GM15510 (cell line): ENCODE results near the gene PPP3CB.

Source experiments
- POLR2A ChIP-seq: IDR thresholded peaks from 3 replicates; pipeline ENCODE4 v1.6.1; 2011; ENCODE audit warnings: borderline replicate concordance; ENCODE audit not compliant: insufficient read length; ENCODE audit errors: extremely low read depth

The PPP3CB gene

DNA sequence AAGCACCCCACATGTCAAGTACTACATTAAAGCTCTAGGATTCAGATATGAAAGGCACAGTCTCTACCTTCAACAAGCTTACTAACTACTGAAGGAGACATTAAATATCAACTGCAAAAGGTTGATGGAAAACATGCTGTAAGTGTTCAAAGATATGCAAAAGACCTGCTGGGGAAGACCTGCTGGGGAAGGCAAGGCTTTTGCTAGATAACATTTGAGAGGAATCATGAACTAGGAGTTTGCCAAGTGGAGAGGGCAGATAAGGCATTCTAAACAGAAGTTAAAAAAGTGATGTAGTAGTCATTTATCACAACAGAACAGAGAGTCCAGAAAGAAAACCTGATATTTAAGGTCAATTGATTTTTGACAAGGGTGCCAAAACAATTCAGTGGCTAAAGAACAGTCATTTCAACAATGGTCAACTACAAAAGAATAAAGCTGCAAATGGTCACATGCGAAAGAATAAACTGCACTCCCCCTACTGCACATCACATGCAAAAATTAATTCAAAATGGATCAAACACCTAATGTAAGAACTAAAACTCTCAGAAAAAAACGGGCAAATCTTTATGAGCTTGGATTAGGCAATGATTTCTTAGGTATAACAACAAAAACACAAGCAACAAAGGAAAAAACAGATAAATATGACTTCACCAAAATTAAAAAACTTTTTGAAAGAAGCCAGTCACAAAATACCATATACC lies 39.5 kb downstream of the PPP3CB start:
- TF ChIP-seq POLR2A = no peak

DNA sequence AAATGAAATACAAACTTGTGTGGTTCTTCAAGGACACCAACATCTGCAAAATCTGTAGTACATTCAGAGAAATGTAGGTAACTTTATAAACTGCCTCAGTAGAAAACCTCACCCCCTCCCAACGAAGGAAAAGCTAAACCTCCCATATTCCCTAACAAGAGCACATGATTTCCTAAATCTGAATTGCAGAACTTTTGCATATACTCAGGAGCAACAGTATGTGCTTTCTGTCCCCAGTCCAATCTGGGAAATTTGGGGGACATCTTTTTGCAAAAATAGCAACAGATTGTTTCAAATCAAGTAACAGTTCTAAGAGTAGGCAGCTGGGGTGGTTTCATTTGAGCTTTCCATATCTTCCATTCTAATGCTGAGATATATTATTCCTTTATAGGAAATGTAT lies 46.7 kb downstream of the PPP3CB start:
- TF ChIP-seq POLR2A = no peak

DNA sequence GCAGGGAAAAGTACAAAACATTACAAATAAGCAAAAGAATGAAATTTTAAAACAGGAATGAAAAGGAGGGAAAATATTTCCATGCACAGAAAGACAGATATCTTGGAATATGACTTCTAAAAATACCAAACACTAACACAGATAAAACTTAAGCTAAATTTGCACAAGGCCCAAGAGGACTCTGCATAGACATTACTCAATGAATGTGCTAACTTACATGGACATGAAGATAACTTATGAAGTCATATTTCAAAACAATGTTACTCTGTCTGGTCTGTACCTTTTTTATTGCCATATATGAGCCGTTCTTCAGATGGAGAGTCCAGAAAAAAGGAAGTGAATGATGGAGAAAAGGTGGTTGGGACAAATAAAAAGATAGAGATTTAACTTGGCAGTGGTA lies 47.4 kb downstream of the PPP3CB start:
- TF ChIP-seq POLR2A = no peak

DNA sequence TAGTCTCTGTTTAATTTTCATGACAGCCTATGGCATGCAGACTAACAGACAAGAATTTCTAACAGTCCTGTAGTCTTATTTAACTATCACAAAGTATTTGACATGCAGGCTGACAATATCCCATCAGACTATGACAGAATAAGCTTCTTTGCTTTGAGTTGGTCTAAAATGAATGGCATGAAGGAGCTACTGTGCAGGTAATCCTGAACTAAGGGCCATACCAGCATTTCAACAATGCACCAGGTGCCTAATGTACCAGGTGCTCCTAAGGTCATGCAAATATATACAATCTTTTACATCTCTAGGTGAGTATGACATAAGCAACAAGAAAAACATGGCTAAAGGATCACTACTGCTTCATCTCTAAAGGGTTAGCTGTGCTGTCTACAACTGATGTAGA lies 48.9 kb downstream of the PPP3CB start:
- TF ChIP-seq POLR2A = no peak

DNA sequence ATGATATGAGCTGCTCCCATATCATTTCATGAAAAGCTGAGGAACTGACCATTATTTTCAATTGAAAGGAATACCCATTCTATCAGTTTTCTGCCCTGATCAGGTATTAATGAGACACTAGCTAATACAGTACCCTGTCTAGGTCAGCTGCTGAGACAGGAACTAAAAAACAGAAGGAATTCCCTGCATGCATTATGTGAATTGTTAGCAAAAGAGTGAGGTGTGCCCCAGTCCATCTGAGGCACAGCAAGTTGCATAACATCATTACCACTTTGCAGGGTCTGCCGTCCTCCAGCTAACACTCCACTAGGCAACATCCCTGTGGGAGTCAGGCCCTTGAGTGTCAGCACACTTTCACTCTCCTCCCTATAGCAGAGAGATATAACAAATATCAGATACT lies 51.4 kb downstream of the PPP3CB start:
- no peak for TF ChIP-seq POLR2A

DNA sequence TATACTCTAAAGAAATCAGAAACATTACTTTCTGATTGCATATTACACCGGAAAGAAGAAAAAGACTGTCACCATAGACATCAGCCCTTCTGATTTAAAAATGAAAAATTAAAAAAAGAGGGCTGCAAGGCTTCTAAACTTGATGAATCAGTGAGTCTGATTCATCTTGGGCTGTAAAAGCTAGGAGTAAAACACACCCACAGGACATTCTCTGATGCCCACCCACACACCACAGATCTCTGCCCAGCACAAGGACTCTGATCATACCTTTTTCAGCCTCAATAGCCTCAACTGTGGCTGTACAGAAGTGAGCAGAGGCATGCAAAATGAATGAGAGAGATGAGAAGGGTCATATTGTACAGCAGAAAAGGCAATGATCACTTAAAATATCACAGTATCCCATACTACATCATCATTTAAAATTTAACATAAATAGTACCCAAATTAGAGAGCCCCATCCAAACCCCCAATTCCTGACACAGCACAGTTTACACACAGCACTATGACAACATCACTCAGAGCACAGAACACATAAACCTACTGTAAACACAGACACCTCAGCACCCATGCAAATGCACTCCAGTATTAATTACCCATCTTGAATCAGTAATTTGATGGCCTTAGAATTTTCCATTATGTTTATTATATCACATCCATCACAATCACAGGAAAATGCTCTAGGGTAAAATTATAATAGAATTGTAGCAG lies 56.1 kb downstream of the PPP3CB start:
- TF ChIP-seq POLR2A = no peak

DNA sequence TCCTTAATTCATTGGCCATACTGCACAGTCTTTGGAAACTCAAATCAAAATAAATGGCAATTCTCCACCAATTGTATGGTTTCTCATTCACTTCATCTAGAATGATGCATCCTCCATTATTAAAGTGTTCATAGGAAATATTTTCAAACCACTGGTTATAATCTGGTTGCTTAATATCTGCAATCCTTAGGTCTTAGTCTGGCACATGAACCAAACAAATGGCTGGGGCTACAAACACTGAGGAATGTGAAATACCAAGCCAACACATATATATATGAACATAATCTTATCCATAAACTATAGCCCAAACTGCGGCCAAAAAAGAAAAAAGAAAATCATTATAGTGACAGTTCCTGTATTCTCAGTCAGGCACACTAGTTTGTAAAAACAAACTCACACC lies 56.8 kb downstream of the PPP3CB start:
- no peak for TF ChIP-seq POLR2A

DNA sequence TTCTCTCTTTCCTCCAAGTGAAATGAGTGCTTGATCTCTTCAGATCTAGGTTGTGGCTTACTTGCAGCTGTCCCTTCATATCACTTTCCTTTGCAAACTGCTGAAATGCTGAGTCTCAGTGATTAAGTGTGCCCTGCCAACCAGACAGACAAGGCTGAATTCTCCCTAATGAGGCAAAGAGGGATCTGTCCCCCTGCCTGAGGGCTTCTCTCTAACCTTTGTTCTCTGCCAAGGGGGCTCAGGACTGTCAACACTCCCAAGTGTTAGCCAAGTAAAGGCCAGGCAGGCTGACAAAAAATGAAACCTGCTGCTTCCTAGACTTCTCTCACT lies 62.3 kb downstream of the PPP3CB start, which contains the start of gene MSS51:
Gene MSS51 (minus strand): TSS at position 24 of the 330 bp plus-strand sequence. CDS start 5,277 bp downstream, outside the sequence.
- no peak for TF ChIP-seq POLR2A

DNA sequence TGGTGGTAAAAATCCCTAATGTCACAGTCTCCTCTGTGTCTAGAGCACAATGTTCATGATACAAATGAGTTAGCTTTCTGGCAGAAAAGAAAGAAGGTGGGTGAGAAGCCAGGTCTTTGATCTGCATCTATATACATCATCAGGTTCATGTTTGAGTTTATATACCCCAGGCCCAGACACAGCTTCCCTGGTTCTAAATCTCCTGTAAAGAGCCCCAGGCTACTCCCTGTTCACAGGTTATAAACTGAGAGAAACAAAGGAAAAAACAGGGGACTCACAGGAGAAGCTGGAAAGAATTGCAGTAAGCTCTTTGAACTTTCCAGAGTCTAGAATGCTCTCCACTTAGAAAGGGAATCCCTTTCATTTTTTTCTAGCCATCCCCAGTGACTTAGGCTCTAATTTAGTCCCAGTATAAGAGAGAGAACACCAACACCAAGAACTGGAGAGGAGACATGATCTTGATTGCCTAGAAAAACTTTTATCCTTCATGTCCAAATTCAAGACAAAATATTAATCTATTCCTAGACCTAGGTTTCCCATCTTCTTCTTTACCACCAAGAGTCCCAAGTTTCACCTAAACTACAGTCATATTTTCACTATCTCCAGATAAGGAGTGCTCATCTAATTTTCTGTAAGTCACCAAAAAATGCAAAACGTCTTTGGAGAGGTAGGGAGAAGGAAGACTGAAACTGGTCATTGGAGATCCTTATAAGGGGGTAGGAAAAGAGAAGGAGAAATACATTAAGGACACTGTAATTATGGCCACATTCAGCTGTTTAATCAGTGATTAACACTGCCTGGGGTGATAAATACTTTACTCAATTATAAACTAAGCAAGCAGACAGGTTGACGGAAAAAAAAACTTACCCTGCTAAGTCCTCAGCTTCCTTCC lies 62.9 kb downstream of the PPP3CB start:
- TF ChIP-seq POLR2A = no peak

DNA sequence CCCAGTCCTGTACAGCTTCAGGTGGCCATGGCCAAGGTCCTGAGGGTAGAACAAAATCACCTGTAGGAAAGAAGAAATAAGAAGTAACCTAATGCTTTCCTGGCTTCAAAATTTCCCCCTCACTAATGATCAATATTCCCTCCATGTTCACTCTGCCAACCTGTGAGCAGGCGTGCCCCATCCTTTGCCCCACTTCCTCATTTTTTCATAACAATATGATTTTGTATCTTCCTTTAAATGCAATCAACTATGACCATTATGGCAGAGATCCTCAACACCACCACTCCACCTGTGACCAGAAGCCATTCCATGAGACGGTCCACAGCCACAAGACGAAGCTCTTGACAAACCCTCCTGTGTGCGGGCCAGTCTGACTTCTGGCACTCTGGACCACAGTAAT lies 69.5 kb downstream of the PPP3CB start:
- no peak for TF ChIP-seq POLR2A

DNA sequence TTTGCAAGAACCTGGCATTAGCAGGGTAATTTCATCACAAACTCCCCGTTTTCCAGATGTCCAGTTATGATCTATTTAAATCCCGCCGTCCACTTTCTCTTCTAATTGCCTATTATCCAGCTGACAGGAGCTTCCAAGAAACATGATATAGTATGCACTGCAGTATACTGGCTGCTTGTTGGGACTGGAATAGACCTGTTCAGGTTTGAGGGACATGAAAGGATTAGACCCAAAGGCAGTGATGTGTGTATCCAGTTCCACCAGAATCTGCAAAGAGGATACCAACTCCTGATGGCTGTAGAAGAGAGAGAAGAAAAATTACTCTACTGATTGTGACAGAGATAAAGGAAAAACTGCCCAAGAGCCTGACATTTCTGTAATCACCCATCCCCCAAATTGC lies 71.3 kb downstream of the PPP3CB start:
- no peak for TF ChIP-seq POLR2A

DNA sequence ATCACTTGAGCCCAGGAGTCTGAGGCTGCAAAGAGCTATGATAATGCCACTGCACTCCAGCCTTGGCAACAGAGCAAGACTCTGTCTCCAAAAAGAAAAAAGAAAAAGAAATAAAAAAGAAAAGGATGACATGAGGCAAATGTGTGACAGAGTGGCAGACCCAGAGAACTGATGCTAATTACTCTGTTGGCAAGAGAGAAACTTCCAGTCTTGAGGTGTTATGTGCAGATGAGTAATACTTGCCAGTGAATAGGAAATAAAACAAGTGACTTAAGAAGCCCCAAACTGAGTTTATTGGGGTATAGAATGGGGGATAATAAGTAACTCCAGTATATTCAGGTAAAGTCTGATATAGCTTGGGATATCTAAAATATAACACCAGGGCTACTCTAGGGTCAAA lies 72.5 kb downstream of the PPP3CB start:
- no peak for TF ChIP-seq POLR2A

DNA sequence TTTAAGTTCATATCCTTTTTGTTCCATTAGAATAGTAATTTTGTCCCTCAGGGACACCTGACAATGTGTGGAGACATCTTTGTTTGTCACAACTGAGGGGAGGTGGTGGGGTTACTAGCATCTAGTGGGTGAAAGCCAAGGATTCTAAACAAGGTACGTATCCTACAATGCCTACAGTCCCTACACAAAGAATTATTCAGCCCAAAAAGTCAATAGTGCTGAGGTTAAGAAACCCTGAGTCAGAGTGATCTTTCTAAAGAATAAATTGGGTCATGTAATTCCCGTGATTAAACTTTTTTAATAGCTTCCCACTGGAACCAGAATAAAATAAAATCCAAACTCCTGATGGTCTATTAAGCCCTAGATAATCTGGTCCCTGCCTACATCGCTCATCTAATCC lies 79.3 kb downstream of the PPP3CB start:
- no peak for TF ChIP-seq POLR2A

DNA sequence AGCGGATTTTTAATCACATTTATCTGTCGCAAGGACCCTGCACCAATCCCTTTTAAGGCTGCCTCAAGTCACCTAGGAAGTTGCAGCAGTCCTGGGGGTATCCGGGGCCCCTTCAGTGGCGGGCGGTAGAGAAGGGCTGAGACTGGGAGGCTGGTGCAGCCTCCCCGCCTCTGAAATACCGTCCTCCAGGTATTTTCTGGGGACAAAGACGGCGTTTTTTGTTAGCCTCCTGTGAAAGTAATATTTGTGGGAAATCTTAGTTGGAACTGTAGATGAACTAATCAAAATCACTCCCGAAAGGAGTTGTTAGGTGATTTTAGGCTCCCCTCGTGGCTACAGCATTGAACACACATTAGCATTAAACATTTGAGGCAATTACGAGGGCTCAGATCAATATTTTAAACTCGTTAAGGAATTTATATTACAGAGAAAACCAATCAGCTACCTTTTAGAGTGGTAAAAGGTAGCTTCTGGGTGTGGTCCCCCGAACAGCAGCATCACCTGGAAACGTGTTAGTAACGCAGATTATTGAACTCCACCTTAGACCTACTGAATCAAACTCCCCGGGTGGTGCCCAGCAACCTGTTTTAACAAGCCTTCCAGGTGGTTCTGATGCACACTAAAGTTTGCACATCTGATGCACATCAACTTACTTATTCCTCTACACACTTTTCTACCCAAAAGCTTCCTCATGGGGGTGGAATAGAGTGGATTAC lies 81.4 kb downstream of the PPP3CB start:
- no peak for TF ChIP-seq POLR2A
